Panc1 (cell line): ENCODE results near the gene PRPS2. TPM values are rescaled to one million over a fixed set of nuclear protein-coding genes. Genes with fewer than 3 reads are reported as not detected.

Experiments
- ATAC-seq: fragments of 200-7000 bp; cut with Tn5 transposase; 2 replicates; pipeline ENCODE4 v1.9.1; 2020; ENCODE audit warnings: mild to moderate bottlenecking, moderate library complexity
- BruUV-seq: library from RNA; stranded (reverse); fragments of 400-500 nt; replicated peaks from 2 replicates; lab custom pipeline; 2021; lab: Mats Ljungman, UMichigan
- CTCF ChIA-PET: fragments of 300-600 bp; sonication (Branson Sonifier 250); formaldehyde crosslinking; loops from one replicate; lab custom pipeline; 2022; ENCODE audit warnings: antibody characterized with exemption; lab: Charles Lee
- POLR2A ChIA-PET: fragments of 300-600 bp; sonication (Branson Sonifier 250); formaldehyde crosslinking; loops from one replicate; lab custom pipeline; 2022; ENCODE audit warnings: antibody characterized with exemption; lab: Charles Lee
- DNase-seq: peaks from one replicate; pipeline ENCODE4 v3.0.0-alpha.2; 2010; ENCODE audit warnings: low read depth, low spot score
- H3K27ac ChIP-seq: 2 replicates; pipeline ENCODE4 v1.5.1; 2011; ENCODE audit warnings: mild to moderate bottlenecking, low read length, inconsistent platforms
- H3K27me3 ChIP-seq: fragments of 200-500 bp; sonication (Bioruptor generic); 2 replicates; pipeline ENCODE4 v1.6.0; 2014; ENCODE audit warnings: low read length, inconsistent platforms; ENCODE audit not compliant: control insufficient read depth, insufficient read depth
- H3K36me3 ChIP-seq: fragments of 200-500 bp; sonication (Bioruptor generic); 2 replicates; pipeline ENCODE4 v1.5.1; 2014; ENCODE audit warnings: inconsistent platforms, mild to moderate bottlenecking, low read length, moderate library complexity; ENCODE audit not compliant: control insufficient read depth, insufficient read depth
- H3K4me1 ChIP-seq: 2 replicates; pipeline ENCODE4 v1.5.1; 2011; ENCODE audit warnings: inconsistent platforms, mild to moderate bottlenecking, low read length, moderate library complexity; ENCODE audit not compliant: control insufficient read depth, insufficient read depth
- H3K4me3 ChIP-seq, 2 experiments: 2 replicates each; pipeline ENCODE4 v1.5.1; 2011 to 2012; ENCODE audit warnings: low read depth in 2 of 2, low read length in 2 of 2, mild to moderate bottlenecking in 2 of 2, inconsistent platforms in 1 of 2, moderate library complexity in 1 of 2
- H3K9me3 ChIP-seq: fragments of 200-500 bp; sonication (Bioruptor generic); 2 replicates; pipeline ENCODE4 v1.5.1; 2014; ENCODE audit warnings: low read depth, mild to moderate bottlenecking, inconsistent platforms, low read length, moderate library complexity; ENCODE audit not compliant: control insufficient read depth, insufficient read depth
- POLR2AphosphoS5 ChIP-seq: IDR thresholded peaks from 2 replicates; pipeline ENCODE4 v1.6.1; 2012; ENCODE audit warnings: mild to moderate bottlenecking, low read depth, low read length, moderate library complexity
- SIN3A ChIP-seq: IDR thresholded peaks from 2 replicates; pipeline ENCODE4 v1.6.1; 2012; ENCODE audit warnings: low read depth, mild to moderate bottlenecking, low read length, moderate library complexity, borderline replicate concordance; ENCODE audit not compliant: insufficient read depth
- TCF7L2 ChIP-seq: IDR thresholded peaks from 2 replicates; pipeline ENCODE4 v1.6.1; 2011; ENCODE audit warnings: mild to moderate bottlenecking, low read depth, low read length, inconsistent platforms
- in situ Hi-C: cut with HindIII; loops from 2 replicates; pipeline ENCODE4 v1.10.0; 2016; ENCODE audit warnings: low sequenced_read_pairs, low pct_unique_long_range_greater_than_20kb
- intact Hi-C: fragments of 100-400 bp; cut with micrococcal nuclease; formaldehyde crosslinking; loops from one replicate; pipeline ENCODE4 v1.10.0; 2022; ENCODE audit not compliant: unreplicated experiment
- total RNA-seq: library from RNA; stranded (reverse); gene quantifications from one replicate; pipeline ENCODE4 v1.2.1, GENCODE V29; 2021; ENCODE audit not compliant: unreplicated experiment
- TF ChIP-seq, protein P1 (sequence below), 2 experiments: IDR thresholded peaks; 2 replicates each; pipeline ENCODE4 v1.6.1; 2011 to 2012; ENCODE audit warnings: low read depth in 2 of 2, control low read depth in 1 of 2, low read length in 1 of 2, mild to moderate bottlenecking in 1 of 2, moderate library complexity in 1 of 2; ENCODE audit not compliant: insufficient read depth in 1 of 2
- TF ChIP-seq, protein P2 (sequence below): fragments of 450-650 bp; IDR thresholded peaks from 2 replicates; pipeline ENCODE4 v1.5.1; 2017; ENCODE audit warnings: mild to moderate bottlenecking

The PRPS2 gene
- total RNA-seq, 1 experiment from 2014 or later, result 28.4 TPM

DNA sequence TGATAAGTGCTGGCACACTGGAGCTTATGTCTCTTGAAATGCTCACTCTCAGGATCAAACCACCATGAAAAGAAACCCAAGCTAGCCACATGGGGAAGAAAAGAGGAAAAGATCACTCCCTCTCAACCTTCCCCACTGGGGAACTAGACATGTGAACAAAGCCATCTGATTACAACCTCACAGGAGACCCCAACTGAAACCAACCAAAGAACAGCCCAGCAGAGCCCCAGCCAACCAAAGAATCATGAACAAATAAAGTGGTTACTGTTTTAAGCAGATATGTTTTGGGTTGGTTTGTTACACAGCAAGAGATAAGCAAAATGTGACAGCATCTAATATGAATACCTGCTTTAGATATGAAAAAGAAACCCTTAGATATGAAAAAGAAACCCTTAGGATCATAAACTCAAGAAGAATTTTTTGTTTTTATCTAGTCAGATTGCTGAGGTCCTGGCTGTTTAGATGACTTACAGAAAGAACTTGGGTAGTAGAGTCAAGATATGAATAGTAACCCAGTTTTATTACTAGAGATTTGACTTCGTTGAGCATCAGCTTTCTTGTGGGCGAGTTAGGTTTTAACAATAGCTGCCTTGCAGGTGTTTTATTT is 52.0 kb downstream of the PRPS2 start:
- Histone ChIP-seq H3K27me3 (no peaks in the 10 kb centered on the region), H3K4me1 (no peaks in the 10 kb centered on the region), H3K36me3 (no peaks in the 10 kb centered on the region), H3K27ac (no peak overlapping the region), H3K4me3 (no peak overlapping the region), H3K9me3 (no peaks in the 10 kb centered on the region)
- intact Hi-C loops, result no loop called here
- POLR2A ChIA-PET, result no interaction called here
- DNase-seq (no peak), ATAC-seq (no peak)
- TF ChIP-seq, protein P1, sequence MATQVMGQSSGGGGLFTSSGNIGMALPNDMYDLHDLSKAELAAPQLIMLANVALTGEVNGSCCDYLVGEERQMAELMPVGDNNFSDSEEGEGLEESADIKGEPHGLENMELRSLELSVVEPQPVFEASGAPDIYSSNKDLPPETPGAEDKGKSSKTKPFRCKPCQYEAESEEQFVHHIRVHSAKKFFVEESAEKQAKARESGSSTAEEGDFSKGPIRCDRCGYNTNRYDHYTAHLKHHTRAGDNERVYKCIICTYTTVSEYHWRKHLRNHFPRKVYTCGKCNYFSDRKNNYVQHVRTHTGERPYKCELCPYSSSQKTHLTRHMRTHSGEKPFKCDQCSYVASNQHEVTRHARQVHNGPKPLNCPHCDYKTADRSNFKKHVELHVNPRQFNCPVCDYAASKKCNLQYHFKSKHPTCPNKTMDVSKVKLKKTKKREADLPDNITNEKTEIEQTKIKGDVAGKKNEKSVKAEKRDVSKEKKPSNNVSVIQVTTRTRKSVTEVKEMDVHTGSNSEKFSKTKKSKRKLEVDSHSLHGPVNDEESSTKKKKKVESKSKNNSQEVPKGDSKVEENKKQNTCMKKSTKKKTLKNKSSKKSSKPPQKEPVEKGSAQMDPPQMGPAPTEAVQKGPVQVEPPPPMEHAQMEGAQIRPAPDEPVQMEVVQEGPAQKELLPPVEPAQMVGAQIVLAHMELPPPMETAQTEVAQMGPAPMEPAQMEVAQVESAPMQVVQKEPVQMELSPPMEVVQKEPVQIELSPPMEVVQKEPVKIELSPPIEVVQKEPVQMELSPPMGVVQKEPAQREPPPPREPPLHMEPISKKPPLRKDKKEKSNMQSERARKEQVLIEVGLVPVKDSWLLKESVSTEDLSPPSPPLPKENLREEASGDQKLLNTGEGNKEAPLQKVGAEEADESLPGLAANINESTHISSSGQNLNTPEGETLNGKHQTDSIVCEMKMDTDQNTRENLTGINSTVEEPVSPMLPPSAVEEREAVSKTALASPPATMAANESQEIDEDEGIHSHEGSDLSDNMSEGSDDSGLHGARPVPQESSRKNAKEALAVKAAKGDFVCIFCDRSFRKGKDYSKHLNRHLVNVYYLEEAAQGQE (IDR thresholded peaks at IDR 0.05; ENCODE audit: insufficient read depth in 1 of 2, low read depth in 2 of 2, low read length in 1 of 2), result no peak
- in situ Hi-C loops, result no loop called here
- BruUV-seq, result no TSS peak
- CTCF ChIA-PET, result no interaction called here

DNA sequence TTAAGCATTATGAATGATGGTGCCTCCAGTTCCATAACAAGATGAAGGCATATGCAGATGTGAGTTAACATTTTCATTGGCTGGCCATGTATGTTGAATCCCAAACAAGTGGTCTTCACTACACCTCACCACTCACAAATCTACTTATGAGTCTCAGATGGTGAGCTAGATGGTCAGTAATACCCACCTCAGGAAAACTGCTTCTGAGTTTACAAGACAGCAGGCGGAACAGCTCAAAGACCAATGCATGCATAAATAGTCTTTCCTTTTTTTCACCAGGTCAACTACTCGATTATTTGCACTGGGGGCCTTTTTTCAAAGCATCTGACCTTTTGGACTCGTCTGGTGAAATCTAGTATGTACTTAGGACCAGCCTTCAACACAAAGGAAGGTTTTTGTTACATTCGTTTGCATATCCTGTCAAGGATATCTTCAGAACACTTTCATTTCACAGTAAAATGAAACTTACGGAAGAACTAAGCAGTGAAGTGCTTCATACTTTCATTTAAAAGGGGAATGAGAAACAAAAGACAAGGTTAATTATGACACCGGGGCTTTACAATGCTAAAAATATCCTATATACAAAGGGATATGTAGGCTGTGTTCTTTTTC is 52.6 kb downstream of the PRPS2 start:
- Histone ChIP-seq H3K36me3 (no peaks in the 10 kb centered on the region), H3K4me1 (no peaks in the 10 kb centered on the region), H3K9me3 (no peaks in the 10 kb centered on the region), H3K4me3 (no peak overlapping the region), H3K27me3 (no peaks in the 10 kb centered on the region), H3K27ac (no peak overlapping the region)
- DNase-seq, result no peak
- in situ Hi-C loops, result no loop called here
- intact Hi-C loops, result no loop called here
- no peak for ATAC-seq
- ChIA-PET CTCF (no interaction called here), POLR2A (no interaction called here)
- no TSS peak for BruUV-seq
- TF ChIP-seq TCF7L2 (no peak), POLR2AphosphoS5 (no peak), SIN3A (no peak)
- TF ChIP-seq, protein P2, sequence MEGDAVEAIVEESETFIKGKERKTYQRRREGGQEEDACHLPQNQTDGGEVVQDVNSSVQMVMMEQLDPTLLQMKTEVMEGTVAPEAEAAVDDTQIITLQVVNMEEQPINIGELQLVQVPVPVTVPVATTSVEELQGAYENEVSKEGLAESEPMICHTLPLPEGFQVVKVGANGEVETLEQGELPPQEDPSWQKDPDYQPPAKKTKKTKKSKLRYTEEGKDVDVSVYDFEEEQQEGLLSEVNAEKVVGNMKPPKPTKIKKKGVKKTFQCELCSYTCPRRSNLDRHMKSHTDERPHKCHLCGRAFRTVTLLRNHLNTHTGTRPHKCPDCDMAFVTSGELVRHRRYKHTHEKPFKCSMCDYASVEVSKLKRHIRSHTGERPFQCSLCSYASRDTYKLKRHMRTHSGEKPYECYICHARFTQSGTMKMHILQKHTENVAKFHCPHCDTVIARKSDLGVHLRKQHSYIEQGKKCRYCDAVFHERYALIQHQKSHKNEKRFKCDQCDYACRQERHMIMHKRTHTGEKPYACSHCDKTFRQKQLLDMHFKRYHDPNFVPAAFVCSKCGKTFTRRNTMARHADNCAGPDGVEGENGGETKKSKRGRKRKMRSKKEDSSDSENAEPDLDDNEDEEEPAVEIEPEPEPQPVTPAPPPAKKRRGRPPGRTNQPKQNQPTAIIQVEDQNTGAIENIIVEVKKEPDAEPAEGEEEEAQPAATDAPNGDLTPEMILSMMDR, result no peak
- TF ChIP-seq, protein P1 (IDR thresholded peaks at IDR 0.05; ENCODE audit: insufficient read depth in 1 of 2, low read depth in 2 of 2, low read length in 1 of 2), result no peak
